CD4-positive, alpha-beta T cell treated with Interleukin-12 subunit alpha and Interleukin-12 subunit beta, for 1 hour (primary cell): ENCODE measurements around the gene FOXD3.
"Not testable (repeated sequence)": the region's sequence is repeated elsewhere in the genome, so short reads cannot be mapped to it uniquely, and the experiment has no call there.

Experiments used
- DNase-seq: peaks from one replicate; pipeline ENCODE4 v3.0.0-alpha.2; 2020

FOXD3 gene

DNA sequence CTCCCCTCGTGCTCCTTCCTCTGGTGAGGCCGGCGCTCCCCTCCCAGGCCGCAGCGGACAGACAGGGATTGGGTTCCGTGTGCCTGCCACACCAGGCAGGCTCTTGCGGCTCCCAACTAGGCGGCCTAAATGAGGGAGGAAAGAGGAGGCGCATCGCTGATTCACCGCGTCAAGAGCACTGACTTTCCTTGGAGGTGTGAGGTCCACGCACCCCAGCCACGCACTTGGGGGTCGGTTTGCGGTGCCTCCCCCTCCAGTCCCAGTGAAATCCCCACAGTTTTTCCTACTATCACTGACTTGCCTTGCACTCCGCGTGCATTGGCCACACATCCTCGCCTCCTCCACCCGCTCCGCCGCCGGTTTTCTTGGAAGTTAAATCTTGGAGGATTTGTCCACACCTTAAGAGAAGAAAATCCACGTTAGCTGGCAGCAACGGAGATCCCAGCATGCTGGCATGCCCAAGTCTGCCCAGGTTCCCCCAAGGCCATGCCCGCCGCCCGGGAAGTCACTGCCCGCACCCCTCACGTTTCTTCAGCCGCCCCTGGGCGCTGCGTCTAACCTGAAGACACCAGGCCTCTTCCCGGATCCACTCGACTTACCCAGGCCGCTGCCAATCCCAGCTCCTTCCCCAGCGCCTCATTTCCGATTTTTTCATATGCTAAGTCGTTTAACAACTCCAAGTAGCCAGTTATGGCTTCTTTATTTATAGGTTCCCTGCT is 1.1 kb upstream of the FOXD3 start:
- DNase-seq = no peak

GRCh38 chr1:63321785-63322113 is 618 bp upstream of the FOXD3 start:
- no peak for DNase-seq

- DNase-seq = peak; percentile 49
Observed at GRCh38 chr1:63322944-63323864, 837 bp downstream of the FOXD3 start.

- DNase-seq = no peak
Observed at GRCh38 chr1:63323865-63324778, 1.8 kb downstream of the FOXD3 start.

- DNase-seq = no peak
Observed at GRCh38 chr1:63324779-63325119, 2.4 kb downstream of the FOXD3 start.

DNA sequence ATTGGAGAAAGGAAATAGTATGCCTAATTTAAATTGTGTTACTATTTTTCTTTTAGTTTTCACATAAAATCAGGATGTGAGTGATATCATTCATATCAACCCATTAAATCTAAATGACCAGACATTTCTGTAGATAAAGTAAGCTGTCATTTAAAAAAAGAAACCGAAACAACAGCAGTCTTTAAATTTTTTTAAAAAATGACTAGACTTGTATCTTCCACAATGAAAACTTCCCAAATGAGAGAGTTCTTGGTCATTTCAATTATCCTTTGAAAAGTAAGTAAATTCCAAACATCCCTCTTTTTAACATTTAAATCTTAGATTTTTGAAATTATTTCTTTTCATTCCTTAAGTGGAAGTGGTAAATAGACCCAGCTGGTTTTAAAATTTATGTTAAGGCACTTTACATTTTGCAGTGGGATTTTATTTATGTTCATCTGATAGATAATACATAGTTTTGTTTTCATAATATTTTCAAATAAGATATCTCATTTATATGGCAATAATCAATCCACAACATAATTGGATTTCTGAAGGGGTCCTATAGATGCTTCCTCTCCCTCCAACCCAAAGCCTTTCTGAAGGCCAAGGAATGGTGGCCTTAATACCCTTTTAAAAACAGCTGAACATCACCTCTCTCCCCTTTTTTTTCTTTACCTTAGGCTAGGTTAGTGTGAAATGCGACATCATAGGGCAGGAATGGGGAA is 3.1 kb downstream of the FOXD3 start:
- DNase-seq = no peak

DNA sequence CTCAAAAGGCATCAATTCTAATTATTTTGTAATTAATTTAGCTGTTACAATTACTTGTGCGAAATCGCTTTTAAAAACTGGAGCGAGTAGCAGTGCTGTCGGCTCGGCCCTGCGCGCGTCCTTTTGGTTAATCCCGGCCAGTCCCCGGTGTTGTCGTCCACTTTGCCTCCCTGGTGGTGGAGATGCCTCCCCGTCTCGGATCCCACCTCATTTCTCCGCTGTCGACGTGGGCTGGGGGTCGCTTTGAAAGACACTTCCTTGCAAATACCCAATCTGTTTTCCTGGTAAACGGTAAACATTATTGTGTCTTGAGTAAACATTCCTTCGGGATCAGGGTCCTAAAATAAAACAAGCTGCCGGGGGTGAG is 3.7 kb downstream of the FOXD3 start:
- DNase-seq = no peak

DNA sequence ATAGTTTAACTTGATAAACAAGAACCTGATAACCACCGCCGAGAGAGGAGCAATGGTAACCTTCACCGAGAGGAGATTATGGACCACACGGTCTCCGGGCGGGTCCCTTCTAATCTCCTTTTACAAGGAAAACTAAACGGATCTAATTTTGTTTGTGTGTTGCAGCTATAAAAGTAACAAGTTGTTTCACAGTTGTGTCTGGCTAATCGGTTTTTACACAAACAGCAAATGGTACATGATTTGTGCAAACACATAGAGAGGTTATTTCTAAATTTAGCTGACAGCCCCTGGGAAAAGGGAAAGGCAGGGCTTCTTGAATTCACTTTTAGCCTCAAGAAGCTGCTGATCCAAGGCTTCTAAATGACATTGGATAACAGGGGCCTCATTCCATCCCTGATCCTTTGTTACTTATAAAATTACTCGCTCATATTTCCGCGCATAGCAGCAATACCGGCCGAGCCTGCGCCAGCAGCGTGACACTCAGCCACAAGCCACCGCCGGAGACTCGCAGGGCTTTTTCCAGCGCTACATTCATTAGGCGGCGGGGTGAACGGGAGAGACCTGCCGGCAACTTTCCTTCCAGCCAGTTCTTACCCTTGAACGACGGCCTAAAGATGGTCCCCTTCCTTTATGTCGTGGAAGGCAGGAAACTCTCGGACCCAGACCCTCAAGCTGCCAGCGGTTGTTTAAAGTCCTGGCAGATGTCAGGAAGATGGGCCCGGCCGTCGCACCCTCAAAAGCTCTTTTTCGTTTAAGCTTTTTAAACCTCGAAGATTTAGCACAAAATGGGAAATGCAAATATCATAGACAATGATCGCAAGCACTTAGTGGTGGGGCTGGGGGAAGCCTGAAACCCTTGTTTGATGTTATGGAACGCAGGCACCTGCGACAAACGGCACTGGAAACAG is 4.4 kb downstream of the FOXD3 start:
- no peak for DNase-seq

- peak; percentile 44 for DNase-seq
Observed at GRCh38 chr1:63327417-63328054, 5.2 kb downstream of the FOXD3 start.

- no peak for DNase-seq
Observed at GRCh38 chr1:63328122-63328521, 5.8 kb downstream of the FOXD3 start.

- no peak for DNase-seq
Observed at GRCh38 chr1:63328781-63329180, 6.4 kb downstream of the FOXD3 start.

DNA sequence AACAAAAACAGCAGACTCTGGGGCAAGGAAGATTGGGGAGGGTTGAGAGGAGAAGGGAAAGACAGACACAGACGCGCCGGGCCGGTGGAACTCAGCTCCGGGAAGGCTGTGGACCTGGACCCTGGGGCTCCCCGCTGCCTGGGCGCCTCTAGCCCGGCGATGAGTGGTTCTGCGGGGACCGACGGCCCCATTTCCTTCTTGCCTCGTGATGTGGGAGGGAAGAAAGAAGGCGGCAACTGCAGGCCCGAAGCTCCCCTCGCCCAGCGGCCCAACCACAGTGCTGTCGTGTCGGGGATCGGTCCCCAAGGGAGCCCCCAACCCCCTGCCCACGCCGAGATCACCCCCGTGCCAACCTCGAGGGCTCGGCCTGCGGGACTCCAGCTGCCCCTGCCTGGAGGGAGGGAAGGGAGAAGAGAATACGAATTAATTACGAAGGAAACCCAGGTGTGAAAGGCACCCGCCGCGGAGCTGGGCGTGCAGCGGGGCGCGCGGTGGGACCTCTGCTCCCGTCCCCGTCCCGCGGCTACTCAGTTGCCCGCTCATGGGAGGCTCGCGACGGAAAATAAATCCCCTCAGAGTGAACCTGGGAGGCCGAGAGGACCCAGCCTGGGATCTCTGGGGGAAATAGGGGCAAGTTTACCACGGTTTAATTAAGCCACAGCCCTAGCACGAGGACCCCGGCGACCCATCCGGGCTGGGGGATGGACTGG is 7.4 kb downstream of the FOXD3 start:
- no peak for DNase-seq

DNA sequence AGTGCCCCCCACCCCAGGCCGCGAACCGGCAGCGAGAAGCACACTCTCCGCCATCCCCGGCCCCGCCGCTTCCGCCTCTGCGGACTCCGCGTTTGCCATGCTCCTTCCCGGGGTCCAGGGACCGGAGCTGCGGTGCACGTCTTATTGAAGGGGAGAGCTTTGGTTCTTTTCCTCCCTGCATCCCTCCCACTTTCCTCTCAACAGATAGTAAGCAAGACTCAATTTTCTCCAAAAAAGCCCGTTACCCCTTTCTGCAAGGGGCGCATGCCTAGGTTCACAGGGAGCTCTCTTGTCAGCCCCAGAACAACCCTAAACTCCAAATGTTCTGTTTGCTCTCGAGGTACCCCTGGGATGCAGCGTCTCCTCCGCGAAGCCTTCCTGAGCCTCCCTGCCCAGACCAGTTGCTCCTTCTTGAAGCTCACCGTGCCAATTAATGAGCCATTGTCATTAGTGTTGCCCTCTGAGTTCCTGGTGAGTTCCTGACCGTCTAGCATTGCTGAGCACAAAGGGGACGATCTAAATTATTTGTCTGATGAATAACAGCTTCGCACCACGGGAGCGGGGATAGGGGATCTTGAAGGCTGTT is 8.1 kb downstream of the FOXD3 start:
- no peak for DNase-seq

GRCh38 chr1:63342402-63342801 is 20.0 kb downstream of the FOXD3 start:
- no peak for DNase-seq

DNA sequence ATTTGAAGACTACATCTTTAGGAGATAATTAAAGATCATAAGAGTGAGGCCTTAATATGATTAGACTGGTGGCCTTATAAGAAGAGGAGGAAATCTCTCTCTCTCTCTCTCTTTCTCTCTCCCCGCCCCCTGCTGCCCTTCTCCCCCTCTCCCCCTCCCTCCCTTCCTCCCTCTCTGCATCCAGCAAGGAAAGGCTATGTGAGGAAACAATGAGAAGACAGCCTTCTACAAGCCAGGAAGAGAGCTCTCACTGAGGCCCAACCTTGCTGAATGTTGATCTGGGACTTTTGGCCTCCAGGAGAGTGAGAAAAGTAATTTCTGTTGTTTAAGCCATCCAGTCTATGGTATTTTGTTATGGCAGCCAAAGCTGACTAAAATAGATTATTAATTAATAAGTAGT is 21.6 kb downstream of the FOXD3 start:
- DNase-seq = no peak

- no peak for DNase-seq
Observed at GRCh38 chr1:63350320-63350719, 28.0 kb downstream of the FOXD3 start.

DNA sequence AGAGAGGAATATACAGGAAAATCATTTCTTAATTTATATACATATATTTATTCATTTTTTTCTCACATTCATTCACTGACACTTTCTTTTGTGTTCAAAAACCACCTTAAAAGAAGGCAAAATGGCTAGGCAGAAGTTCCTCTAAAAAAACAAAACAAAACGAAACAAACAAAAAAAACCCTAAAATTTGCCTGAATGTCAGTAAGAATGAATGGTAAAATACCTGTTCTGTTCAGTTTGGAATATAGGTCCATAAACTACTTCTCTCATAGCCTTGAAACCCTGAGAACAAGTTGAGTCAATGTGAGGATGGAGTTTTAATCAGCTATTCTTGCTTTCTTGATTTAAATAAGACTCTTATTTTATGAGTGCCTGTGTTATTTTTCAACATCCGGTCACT is 30.4 kb downstream of the FOXD3 start:
- no peak for DNase-seq

DNA sequence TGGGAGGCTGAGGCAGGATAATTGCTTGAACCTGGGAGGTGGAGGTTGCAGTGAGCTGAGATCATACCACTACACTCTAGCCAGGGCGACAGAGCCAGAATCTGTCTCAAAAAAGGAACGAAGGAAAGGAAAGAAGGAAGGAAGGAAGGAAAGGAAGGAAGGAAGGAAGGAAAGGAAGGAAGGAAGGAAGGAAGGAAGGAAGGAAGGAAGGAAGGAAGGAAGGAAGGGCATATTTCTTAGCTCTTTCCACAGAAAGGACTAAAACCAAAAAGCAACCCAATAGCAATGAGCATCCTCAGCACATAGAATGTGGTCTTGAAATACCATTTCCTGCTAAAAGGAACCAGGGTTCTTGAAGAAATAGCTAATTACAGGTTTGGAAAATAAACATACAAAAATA is 33.9 kb downstream of the FOXD3 start:
- DNase-seq = not testable (repeated sequence)

DNA sequence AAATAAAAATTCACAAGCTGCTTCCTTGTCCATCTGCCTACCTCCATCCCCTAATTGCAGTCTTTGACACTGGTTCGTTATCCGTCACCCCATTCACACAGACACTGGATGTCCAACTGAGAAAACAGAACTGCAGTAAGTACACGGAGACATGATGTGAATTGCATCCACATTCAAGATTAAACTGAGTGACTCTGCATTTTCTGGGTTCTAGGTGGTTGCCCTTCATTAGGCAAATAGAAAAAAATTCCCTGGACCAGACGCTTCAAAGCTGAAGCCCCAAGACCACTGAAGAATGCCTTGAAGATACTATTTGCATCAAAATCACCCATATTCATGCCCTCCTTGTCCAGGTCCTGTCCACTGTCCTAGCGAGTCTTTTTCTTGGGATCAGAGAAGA is 37.2 kb downstream of the FOXD3 start:
- no peak for DNase-seq

DNA sequence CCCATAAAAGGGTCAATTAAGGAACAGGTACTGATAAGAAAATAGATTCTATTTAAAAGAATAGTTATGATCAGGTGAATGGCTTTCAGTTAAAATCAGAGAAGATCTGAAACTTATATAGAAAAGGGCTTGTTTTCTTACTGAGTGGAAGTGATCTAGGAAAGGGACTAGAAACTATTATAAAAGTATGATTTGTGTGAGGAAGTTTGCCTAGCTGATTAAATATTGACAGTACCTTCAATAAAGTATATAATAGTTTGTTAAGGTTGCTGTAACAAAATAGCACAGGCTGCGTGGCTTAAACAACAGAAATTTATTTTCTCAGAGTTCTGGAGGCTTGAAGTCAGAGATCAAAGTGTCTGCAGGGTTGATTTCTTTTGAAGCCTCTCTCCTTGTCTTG is 39.7 kb downstream of the FOXD3 start:
- DNase-seq = no peak
